Measurements from ENCODE around the gene ACTG1.

DNA sequence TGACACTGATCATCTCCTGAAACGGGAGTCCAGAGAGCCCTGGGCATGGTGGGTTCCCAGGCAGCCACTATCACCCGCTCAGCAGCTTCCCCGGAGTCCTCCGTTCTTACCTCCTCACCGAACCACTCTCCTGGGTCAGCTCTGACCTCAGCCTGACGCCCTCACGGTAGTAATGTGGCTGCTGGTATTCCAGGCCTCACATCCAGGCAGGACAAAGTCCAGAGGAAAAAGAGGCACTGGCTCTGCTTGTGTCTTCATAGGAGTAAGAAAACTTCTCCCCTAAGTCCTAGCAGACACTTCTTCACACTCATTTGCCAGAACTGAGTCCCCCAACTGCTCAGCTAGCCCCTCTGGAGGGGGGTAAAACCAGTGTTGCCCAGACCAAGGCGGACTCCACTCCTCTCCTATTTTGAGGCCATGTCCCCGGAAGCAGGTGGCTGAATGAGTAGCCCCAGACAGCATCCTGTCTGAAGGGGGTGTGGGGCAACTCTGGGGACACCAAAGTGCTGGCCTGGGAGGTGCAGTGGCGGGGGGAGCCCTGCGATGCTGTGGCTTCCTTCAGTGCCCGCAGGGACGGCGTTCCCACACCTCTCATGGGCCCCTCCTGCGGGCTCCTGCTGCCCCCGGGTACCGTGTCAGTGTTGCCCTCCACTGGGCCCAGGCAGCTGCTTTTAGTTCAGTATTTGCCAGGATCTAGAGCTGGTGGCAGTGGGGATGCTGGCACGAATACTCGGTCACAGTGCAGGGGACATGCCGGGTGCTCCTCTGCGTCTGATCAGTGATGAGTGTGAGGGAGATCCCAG lies 20.9 kb upstream of the ACTG1 start:
- no peak for TF ChIP-seq U2AF1 (optimal IDR thresholded peaks at IDR 0.05; ENCODE audit: low read depth, low read length)
- no peak for TF ChIP-seq SP1 (IDR thresholded peaks at IDR 0.05)
- no peak for TF ChIP-seq SP1 (CRISPR knock-in tag; IDR thresholded peaks at IDR 0.05)
- no peak for TF ChIP-seq NR3C1 (CRISPR knock-in tag; IDR thresholded peaks at IDR 0.05)
- TF ChIP-seq POLR2AphosphoS5 (IDR thresholded peaks at IDR 0.05; ENCODE audit: low read depth, low read length): no peak
- no peak for TF ChIP-seq MAFK (conservative IDR thresholded peaks at IDR 0.05 in 1 of 2, IDR thresholded peaks at IDR 0.05 in 1 of 2; ENCODE audit: low read length in 2 of 2)
- no peak for TF ChIP-seq SKI (IDR thresholded peaks at IDR 0.05; ENCODE audit: partially characterized antibody)
- TF ChIP-seq EP300 (IDR thresholded peaks at IDR 0.05; ENCODE audit: low read depth in 2 of 2, low read length in 2 of 2): no peak
- no peak for TF ChIP-seq EP300 (CRISPR knock-in tag; IDR thresholded peaks at IDR 0.05; ENCODE audit: borderline replicate concordance)
- no peak for TF ChIP-seq HOXA5 (CRISPR knock-in tag; IDR thresholded peaks at IDR 0.05)
- no peak for TF ChIP-seq NFATC3 (CRISPR knock-in tag; IDR thresholded peaks at IDR 0.05)
- no peak for TF ChIP-seq PPARG (CRISPR knock-in tag; conservative IDR thresholded peaks at IDR 0.05)
- no peak for TF ChIP-seq MYC (CRISPR knock-in tag; IDR thresholded peaks at IDR 0.05; ENCODE audit: borderline replicate concordance)
- TF ChIP-seq, protein P1, sequence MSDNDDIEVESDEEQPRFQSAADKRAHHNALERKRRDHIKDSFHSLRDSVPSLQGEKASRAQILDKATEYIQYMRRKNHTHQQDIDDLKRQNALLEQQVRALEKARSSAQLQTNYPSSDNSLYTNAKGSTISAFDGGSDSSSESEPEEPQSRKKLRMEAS (IDR thresholded peaks at IDR 0.05): no peak
